Large intestine (tissue), 3 donors: ENCODE measurements around the gene FAM24B. TPM values are rescaled to one million over a fixed set of nuclear protein-coding genes. Genes with fewer than 3 reads are reported as not detected.

ENCODE experiments used
- DNase-seq, 2 donors: peaks; one replicate each; pipeline versions ENCODE4 v3.0.0 to v3.0.0-alpha.2; 2013
- H3K27ac ChIP-seq: one replicate; pipeline ENCODE4 v1.5.1; 2013; ENCODE audit warnings: low read length
- H3K27me3 ChIP-seq: 2 replicates; pipeline ENCODE4 v1.6.1; 2013; ENCODE audit warnings: low read length; ENCODE audit not compliant: control insufficient read depth, insufficient read depth
- H3K36me3 ChIP-seq: 2 replicates; pipeline ENCODE4 v1.6.1; 2013; ENCODE audit warnings: low read length; ENCODE audit not compliant: control insufficient read depth, insufficient read depth
- H3K4me1 ChIP-seq: one replicate; pipeline ENCODE4 v1.6.1; 2013; ENCODE audit warnings: low read length; ENCODE audit not compliant: control insufficient read depth, insufficient read depth
- H3K4me3 ChIP-seq: one replicate; pipeline ENCODE4 v1.5.1; 2013; ENCODE audit warnings: low read length
- H3K9me3 ChIP-seq: one replicate; pipeline ENCODE4 v1.6.1; 2013; ENCODE audit warnings: mild to moderate bottlenecking, low read depth, low read length, moderate library complexity; ENCODE audit not compliant: control insufficient read depth
- WGBS: methylation state at CpG from one replicate; pipeline ENCODE4 v1.1.5; 2013; ENCODE audit warnings: low lambda C conversion rate; ENCODE audit not compliant: insufficient coverage; 5-methylcytosine and 5-hydroxymethylcytosine counted together
- polyA plus RNA-seq: library from polyadenylated mRNA; unstranded; fragments of 120-200 nt; gene quantifications from one replicate; pipeline ENCODE4 v1.2.1, GENCODE V29; 2013

FAM24B gene
- polyA plus RNA-seq, 1 donor = 4.1 TPM

DNA sequence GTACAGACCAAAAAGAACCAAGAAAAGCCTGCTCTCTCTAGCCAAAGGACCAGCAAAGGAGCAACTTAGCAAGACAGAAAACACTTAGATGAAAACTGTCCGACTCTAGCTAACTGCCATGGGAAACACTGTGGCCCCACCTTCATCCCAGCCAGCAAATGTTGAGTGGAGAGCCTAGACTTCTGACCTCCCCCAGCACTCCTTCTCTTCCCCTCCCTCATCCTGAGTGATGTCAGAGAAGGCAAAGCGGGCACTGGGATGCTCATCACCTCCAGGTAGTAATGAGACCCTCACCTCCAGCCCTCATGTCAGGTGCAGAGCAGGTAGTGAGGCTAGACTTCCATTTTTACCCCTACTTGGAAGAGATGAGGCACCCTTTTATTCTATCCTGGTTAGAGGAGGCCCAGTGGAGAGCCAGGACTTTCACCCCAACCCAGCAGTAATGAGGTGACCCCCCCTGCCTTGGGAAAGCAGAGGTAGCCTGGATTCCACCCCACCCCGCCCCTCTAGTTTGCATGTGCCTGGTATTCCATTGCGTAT lies 50.6 kb downstream of the FAM24B start:
- 89% methylated on average over 1 of the region's 4 CpGs for WGBS
- Histone ChIP-seq H3K9me3 (no peaks in the 10 kb centered on the region), H3K36me3 (no peaks in the 10 kb centered on the region), H3K27me3 (peaks cover 8% of the 10 kb centered on the region), H3K27ac (no peak overlapping the region), H3K4me1 (no peaks in the 10 kb centered on the region), H3K4me3 (no peak overlapping the region)
- DNase-seq = no peak

DNA sequence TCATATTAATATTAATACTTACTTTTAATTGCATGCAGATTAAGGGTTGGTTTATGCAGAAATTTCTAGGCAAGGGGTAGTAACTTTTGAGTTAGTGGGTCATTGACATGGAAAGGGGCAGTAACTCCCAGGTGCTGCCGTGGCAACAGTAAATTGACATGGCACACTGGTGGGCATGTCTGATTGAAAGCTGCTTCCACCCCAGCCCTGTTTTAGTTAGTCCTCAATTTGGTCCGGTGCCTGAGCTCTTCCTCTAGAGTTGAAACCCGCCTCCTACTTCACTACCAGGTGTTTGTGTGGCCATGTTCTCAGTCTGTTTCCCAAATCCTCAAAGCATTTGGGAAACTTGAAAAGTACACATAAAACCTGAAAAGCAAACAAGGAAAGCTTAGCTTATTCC lies 52.1 kb downstream of the FAM24B start:
- no peaks in the 10 kb centered on the region for H3K36me3 ChIP-seq
- no CpG with 5 or more reads among the region's 3 CpGs for WGBS
- no peak overlapping the region for H3K27ac ChIP-seq
- DNase-seq = no peak
- no peak overlapping the region for H3K4me3 ChIP-seq
- H3K9me3 ChIP-seq = no peaks in the 10 kb centered on the region
- H3K27me3 ChIP-seq = peaks cover 8% of the 10 kb centered on the region
- H3K4me1 ChIP-seq = no peaks in the 10 kb centered on the region

- Histone ChIP-seq H3K36me3 (no peaks in the 10 kb centered on the region), H3K27ac (no peak overlapping the region), H3K27me3 (peaks cover 33% of the 10 kb centered on the region), H3K9me3 (no peaks in the 10 kb centered on the region), H3K4me1 (no peaks in the 10 kb centered on the region), H3K4me3 (no peak overlapping the region)
- no peak for DNase-seq
- WGBS = no CpG with 5 or more reads among the region's 11 CpGs
Observed at GRCh38 chr10:122822973-122823690, 56.2 kb downstream of the FAM24B start.

DNA sequence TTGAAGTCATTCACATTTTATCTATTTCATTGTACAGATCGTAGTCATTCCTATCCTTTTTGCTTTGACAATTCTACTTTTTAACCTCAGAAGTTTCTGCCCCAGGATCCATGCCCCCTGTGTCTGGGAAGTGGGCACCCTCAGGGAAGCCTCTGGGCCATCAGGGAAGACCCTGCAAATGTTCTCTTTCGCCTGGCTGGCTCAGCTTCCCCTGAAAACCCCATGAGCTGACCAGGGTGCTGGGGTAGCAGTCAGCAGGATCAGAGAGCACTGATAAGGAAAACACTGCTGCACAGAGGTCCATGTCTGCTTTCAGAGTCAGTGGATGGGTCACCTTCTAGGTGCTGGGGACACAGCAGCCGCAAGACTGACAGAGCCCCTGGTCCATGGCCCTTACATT lies 57.6 kb downstream of the FAM24B start:
- Histone ChIP-seq H3K36me3 (no peaks in the 10 kb centered on the region), H3K27ac (no peak overlapping the region), H3K9me3 (no peaks in the 10 kb centered on the region), H3K4me3 (no peak overlapping the region), H3K27me3 (peaks cover 39% of the 10 kb centered on the region), H3K4me1 (no peaks in the 10 kb centered on the region)
- WGBS = 100% methylated on average over 1 of the region's 3 CpGs
- DNase-seq = no peak

DNA sequence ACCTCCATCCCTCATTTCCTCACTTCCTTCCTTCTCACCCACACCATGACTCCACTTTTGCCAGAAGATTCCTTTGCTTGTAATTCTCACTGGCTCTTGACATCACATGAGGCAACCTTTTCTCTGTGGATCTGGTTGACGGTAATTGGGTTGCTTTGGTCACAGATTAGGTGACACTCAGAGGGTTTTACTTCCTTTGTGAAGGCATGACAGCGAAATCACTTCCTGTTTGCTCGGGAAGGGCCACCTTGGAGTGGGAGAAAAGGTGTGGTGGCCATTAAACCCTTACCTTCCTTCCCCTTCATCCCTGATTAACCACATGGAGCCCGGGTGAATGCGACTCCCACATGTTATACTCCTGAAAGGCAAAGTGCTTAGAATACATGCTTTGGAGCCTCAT lies 63.9 kb downstream of the FAM24B start:
- H3K36me3 ChIP-seq = no peaks in the 10 kb centered on the region
- H3K4me3 ChIP-seq = no peak overlapping the region
- peaks cover 32% of the 10 kb centered on the region for H3K27me3 ChIP-seq
- no peaks in the 10 kb centered on the region for H3K9me3 ChIP-seq
- H3K4me1 ChIP-seq = no peaks in the 10 kb centered on the region
- no peak for DNase-seq
- no CpG with 5 or more reads among the region's 5 CpGs for WGBS
- H3K27ac ChIP-seq = no peak overlapping the region

- DNase-seq = no peak
- H3K27me3 ChIP-seq = peaks cover 24% of the 10 kb centered on the region
- H3K27ac ChIP-seq = no peak overlapping the region
- no peaks in the 10 kb centered on the region for H3K4me1 ChIP-seq
- H3K4me3 ChIP-seq = no peak overlapping the region
- WGBS = 60% methylated on average over 1 of the region's 2 CpGs
- no peaks in the 10 kb centered on the region for H3K9me3 ChIP-seq
- H3K36me3 ChIP-seq = no peaks in the 10 kb centered on the region
Observed at GRCh38 chr10:122814493-122814892, 64.9 kb downstream of the FAM24B start.

- no peaks in the 10 kb centered on the region for H3K36me3 ChIP-seq
- H3K27me3 ChIP-seq = peaks cover 8% of the 10 kb centered on the region
- no CpG with 5 or more reads among the region's 4 CpGs for WGBS
- DNase-seq = no peak
- no peaks in the 10 kb centered on the region for H3K4me1 ChIP-seq
- H3K9me3 ChIP-seq = no peaks in the 10 kb centered on the region
- H3K27ac ChIP-seq = no peak overlapping the region
- no peak overlapping the region for H3K4me3 ChIP-seq
Observed at GRCh38 chr10:122812751-122813150, 66.6 kb downstream of the FAM24B start.

DNA sequence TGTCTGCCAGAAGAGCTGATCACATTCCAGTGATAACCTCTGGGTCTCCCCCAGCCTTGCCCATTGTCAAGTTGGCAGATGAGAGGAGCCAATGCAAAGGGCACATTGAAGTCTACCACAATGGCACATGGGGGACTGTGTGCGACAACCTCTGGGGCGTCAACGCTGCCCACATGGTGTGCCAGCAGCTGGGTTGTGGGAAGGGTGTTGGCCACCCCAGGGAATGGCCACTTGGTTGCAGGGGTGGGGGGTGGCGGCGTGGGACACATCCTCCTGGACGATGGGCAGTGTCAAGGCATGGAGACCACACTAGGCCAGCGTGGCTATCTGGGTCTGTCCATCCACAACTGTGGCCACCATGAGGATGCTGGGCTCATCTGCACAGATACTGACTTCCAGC lies 77.1 kb downstream of the FAM24B start:
- no peak for DNase-seq
- no peaks in the 10 kb centered on the region for H3K36me3 ChIP-seq
- no peak overlapping the region for H3K27ac ChIP-seq
- no peaks in the 10 kb centered on the region for H3K4me1 ChIP-seq
- H3K9me3 ChIP-seq = no peaks in the 10 kb centered on the region
- no peak overlapping the region for H3K4me3 ChIP-seq
- WGBS = no CpG with 5 or more reads among the region's 7 CpGs
- H3K27me3 ChIP-seq = no peaks in the 10 kb centered on the region

Other genes starting within 250 kb of the FAM24B start
- gene C10orf120, start 179.7 kb downstream of the FAM24B start, polyA plus RNA-seq = not detected
- gene CUZD1, start 33.7 kb downstream of the FAM24B start, polyA plus RNA-seq = 0.90 TPM
- not detected for gene FAM24A, start 31.0 kb upstream of the FAM24B start, polyA plus RNA-seq
- gene C10orf88, start 74.6 kb upstream of the FAM24B start, polyA plus RNA-seq = 11.4 TPM
- gene PSTK, start 100.8 kb upstream of the FAM24B start, polyA plus RNA-seq = 6.8 TPM
- 18.2 TPM for gene IKZF5, start 129.2 kb upstream of the FAM24B start, polyA plus RNA-seq
- 19.6 TPM for gene ACADSB, start 129.4 kb upstream of the FAM24B start, polyA plus RNA-seq